M059J (cell line): Measurements from ENCODE around the gene GAA. TPM values are rescaled to one million over a fixed set of nuclear protein-coding genes. Genes with fewer than 3 reads are reported as not detected.

Source experiments
- DNase-seq: peaks from one replicate; pipeline ENCODE4 v3.0.0-alpha.2; 2012; ENCODE audit warnings: low read depth
- total RNA-seq: library from RNA; depleted of rRNA; stranded (reverse); fragments of >200 nt; shearing (Covaris generic); gene quantifications from 2 replicates; pipeline ENCODE4 v1.2.3, GENCODE V29; 2014

Gene GAA
- total RNA-seq, 1 experiment from 2014 or later: 11.2 TPM

DNA sequence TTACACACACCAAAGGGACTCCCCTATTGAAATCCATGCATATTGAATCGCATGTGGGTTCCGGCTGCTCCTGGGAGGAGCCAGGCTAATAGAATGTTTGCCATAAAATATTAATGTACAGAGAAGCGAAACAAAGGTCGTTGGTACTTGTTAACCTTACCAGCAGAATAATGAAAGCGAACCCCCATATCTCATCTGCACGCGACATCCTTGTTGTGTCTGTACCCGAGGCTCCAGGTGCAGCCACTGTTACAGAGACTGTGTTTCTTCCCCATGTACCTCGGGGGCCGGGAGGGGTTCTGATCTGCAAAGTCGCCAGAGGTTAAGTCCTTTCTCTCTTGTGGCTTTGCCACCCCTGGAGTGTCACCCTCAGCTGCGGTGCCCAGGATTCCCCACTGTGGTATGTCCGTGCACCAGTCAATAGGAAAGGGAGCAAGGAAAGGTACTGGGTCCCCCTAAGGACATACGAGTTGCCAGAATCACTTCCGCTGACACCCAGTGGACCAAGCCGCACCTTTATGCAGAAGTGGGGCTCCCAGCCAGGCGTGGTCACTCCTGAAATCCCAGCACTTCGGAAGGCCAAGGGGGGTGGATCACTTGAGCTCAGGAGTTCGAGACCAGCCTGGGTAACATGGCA lies 2.2 kb downstream of the GAA start:
- DNase-seq: no peak

DNA sequence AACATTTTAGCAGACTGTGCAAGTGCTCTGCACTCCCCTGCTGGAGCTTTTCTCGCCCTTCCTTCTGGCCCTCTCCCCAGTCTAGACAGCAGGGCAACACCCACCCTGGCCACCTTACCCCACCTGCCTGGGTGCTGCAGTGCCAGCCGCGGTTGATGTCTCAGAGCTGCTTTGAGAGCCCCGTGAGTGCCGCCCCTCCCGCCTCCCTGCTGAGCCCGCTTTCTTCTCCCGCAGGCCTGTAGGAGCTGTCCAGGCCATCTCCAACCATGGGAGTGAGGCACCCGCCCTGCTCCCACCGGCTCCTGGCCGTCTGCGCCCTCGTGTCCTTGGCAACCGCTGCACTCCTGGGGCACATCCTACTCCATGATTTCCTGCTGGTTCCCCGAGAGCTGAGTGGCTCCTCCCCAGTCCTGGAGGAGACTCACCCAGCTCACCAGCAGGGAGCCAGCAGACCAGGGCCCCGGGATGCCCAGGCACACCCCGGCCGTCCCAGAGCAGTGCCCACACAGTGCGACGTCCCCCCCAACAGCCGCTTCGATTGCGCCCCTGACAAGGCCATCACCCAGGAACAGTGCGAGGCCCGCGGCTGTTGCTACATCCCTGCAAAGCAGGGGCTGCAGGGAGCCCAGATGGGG lies 3.1 kb downstream of the GAA start:
- DNase-seq: peak; percentile 25

- no peak for DNase-seq
Measured at GRCh38 chr17:80104956-80105375, 3.6 kb downstream of the GAA start.

DNA sequence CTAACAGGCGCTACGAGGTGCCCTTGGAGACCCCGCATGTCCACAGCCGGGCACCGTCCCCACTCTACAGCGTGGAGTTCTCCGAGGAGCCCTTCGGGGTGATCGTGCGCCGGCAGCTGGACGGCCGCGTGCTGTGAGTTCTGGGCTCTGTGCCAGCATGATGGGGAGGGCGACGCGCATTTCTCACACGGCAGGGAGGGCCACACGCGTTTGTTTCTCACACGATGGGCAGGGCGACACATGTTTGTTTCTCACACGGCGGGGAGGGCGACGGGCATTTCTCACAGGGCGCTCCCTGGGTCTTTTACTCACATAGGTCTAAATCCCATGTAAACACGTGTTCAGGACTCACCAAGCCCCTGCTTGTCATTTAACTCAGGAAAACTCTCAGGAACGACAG lies 4.4 kb downstream of the GAA start:
- no peak for DNase-seq

DNA sequence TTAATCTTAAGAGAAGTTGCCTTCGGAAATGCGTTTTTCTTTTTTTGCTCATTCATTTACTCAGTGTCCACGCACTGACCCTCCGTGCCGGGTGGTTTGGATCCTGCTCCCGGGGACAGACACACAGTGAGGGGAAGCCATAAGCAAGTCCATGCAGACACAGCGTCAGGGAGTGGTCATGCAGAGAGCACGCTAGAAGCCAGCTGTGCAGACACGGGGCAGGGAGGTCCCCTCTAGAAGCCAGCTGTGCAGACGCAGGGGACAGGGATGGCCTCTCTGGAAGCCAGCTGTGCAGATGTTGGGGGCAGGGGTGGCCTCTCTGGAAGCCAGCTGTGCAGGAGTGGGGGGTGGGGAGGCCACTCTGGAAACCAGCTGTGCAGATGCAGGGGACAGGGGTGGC lies 4.8 kb downstream of the GAA start:
- DNase-seq: no peak

GRCh38 chr17:80106751-80107150 lies 5.4 kb downstream of the GAA start:
- DNase-seq: no peak

DNA sequence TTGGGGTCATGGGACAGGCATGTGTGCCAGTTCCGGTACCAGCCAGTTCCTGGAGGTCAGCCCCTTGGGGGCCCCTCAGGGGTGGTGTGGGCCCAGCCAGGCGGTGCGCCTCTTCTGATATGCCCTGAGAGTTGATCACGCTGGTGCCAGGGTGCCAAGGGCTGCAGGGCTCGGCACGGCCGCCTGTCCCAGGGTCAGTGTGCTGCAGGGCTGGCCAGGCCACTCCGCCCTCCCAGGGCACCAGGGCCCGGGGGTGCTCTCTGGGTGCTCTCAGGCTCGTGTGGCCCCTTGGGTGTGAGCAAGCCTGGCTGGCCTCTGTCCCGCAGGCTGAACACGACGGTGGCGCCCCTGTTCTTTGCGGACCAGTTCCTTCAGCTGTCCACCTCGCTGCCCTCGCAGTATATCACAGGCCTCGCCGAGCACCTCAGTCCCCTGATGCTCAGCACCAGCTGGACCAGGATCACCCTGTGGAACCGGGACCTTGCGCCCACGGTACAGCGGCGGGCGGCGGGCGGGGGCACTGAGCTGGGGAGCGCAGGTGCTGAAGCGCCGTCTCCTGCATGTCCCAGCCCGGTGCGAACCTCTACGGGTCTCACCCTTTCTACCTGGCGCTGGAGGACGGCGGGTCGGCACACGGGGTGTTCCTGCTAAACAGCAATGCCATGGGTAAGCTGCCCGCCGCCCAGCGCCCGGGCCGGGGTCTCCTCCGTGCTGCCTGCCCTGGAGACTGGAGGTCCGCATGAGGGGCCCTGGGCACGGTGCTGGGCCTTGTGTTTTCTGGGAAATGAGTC lies 6.0 kb downstream of the GAA start:
- DNase-seq: no peak

GRCh38 chr17:80108036-80108971 lies 6.9 kb downstream of the GAA start:
- no peak for DNase-seq

- DNase-seq: no peak
Measured at GRCh38 chr17:80109066-80109660, 7.8 kb downstream of the GAA start.

- no peak for DNase-seq
Measured at GRCh38 chr17:80109713-80110446, 8.5 kb downstream of the GAA start.

DNA sequence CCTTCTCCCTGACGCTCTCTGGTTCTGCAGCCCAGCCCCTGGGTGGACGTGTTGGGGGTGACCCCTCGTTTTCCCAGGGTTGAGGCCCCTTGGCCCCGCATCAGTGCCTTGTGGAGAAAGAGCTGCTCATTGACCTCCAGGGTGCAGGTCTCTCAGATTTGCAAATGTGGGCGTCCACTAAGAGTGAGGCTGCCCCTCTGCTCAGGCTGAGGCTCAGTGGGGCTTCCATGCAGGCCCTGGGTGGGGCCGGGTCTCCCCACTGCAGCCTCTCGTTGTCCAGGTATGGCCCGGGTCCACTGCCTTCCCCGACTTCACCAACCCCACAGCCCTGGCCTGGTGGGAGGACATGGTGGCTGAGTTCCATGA lies 9.0 kb downstream of the GAA start:
- no peak for DNase-seq

GRCh38 chr17:80110927-80111701 lies 9.7 kb downstream of the GAA start:
- DNase-seq: no peak

DNA sequence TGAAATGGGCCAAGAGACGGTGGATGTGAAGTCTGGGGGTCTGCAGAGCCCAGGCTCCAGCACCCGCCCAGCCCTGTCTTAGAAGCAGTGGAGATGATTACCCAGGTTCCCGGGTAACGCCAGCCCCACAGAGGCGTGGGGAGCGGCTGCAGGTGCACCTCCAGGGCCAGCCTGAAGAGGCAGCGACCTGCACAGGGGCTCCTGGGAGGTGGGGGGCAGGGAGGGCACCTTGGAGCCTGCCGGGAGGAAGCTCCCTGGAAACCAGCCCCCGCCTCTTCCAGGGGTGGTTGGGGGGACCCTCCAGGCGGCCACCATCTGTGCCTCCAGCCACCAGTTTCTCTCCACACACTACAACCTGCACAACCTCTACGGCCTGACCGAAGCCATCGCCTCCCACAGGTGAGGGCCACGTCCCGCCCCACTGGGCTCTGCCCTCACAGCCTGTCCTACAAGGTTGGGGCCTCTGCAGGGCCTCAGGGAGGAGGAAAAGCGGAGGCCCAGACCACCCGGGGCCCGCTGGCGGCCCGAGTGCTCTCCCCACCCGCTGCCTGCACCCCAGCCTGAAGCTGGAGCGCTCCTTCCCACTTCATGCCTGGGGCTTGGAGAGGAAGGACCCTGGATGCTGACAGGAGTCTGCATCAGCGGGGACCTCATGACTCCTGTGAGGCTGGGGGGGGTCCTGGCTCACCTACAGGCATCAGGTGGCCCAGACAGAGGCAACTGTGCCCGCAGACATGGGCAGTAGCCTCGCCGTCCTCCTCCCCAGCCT lies 10.5 kb downstream of the GAA start:
- DNase-seq: no peak

- DNase-seq: no peak
Measured at GRCh38 chr17:80112471-80113032, 11.2 kb downstream of the GAA start.

- DNase-seq: no peak
Measured at GRCh38 chr17:80113033-80113484, 11.7 kb downstream of the GAA start.

GRCh38 chr17:80114758-80115157 lies 13.4 kb downstream of the GAA start:
- no peak for DNase-seq

DNA sequence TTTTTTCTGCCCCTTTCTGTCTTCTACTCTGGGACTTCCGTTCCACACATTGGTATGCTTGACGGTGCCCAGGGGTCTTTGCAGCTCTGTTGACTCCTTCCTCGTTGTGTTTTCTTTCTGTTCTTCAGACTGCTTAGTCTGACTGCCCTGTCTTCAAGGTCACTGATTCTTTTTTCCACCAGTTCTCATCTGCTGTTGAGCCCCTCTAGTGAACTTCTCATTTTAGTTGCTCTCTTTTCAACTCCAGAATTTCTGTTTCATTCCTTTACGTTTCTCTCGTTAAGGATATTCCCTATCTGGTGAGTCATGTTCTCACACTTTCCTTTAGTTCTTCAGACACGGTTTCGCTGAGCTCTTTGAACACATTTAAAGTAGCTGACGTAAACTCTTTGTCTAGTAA lies 13.8 kb downstream of the GAA start:
- no peak for DNase-seq

- DNase-seq: no peak
Measured at GRCh38 chr17:80116276-80116920, 15.0 kb downstream of the GAA start.
